ENCODE measurements around the gene ACSL1. TPM values are rescaled to one million over a fixed set of nuclear protein-coding genes. Genes with fewer than 3 reads are reported as not detected.

ACSL1 gene
- total and polyA plus RNA-seq, 12 donors: 6.2 to 113 (median 67.7) TPM

- intact Hi-C loops (cut with DNase I): no loop called here
- Histone ChIP-seq H3K4me3 (no peak overlapping the region), H3K4me1 (replicated peaks in 1 of 2) (no peaks in the 10 kb centered on the region), H3K9me3 (replicated peaks in 1 of 3) (no peaks in the 10 kb centered on the region), H3K36me3 (replicated peaks in 1 of 2) (peaks cover 0 to 53% of the 10 kb centered on the region in 2 donors), H3K27ac (no peak overlapping the region), H3K27me3 (no peaks in the 10 kb centered on the region)
- WGBS, 4 donors: 83 to 90% (median 89%) methylated on average over 5 of the region's 5 CpGs
- TF ChIP-seq POLR2A (IDR thresholded peaks at IDR 0.05) (no peak), CTCF (IDR thresholded peaks at IDR 0.05) (no peak)
- DNase-seq: no peak
Measured at GRCh38 chr4:184768296-184768695, 57.5 kb downstream of the ACSL1 start.

- no peaks in the 10 kb centered on the region for H3K4me1 ChIP-seq (replicated peaks in 1 of 2)
- TF ChIP-seq POLR2A (IDR thresholded peaks at IDR 0.05) (no peak), CTCF (IDR thresholded peaks at IDR 0.05) (no peak)
- WGBS, 4 donors: 94 to 98% (median 96%) methylated on average over 9 of the region's 9 CpGs
- no peaks in the 10 kb centered on the region for H3K9me3 ChIP-seq (replicated peaks in 1 of 3)
- H3K4me3 ChIP-seq: no peak overlapping the region
- intact Hi-C loops (cut with DNase I): no loop called here
- H3K27me3 ChIP-seq: no peaks in the 10 kb centered on the region
- DNase-seq: no peak
- no peak overlapping the region for H3K27ac ChIP-seq
- peaks cover 0 to 58% of the 10 kb centered on the region in 2 donors for H3K36me3 ChIP-seq (replicated peaks in 1 of 2)
Measured at GRCh38 chr4:184766446-184766845, 59.3 kb downstream of the ACSL1 start.

- TF ChIP-seq CTCF (IDR thresholded peaks at IDR 0.05) (no peak), POLR2A (IDR thresholded peaks at IDR 0.05) (no peak)
- H3K4me1 ChIP-seq (replicated peaks in 1 of 2): no peaks in the 10 kb centered on the region
- intact Hi-C loops (cut with DNase I): no loop called here
- H3K36me3 ChIP-seq (replicated peaks in 1 of 2): peaks cover 0 to 58% of the 10 kb centered on the region in 2 donors
- H3K4me3 ChIP-seq: no peak overlapping the region
- WGBS, 4 donors: 89 to 93% (median 90%) methylated on average over 15 to 21 of the region's 21 CpGs
- H3K9me3 ChIP-seq (replicated peaks in 1 of 3): no peaks in the 10 kb centered on the region
- no peaks in the 10 kb centered on the region for H3K27me3 ChIP-seq
- DNase-seq: no peak
- H3K27ac ChIP-seq: no peak overlapping the region
Measured at GRCh38 chr4:184765473-184766340, 60.1 kb downstream of the ACSL1 start.

- H3K36me3 ChIP-seq (replicated peaks in 1 of 2): peaks cover 0 to 58% of the 10 kb centered on the region in 2 donors
- intact Hi-C loops (cut with DNase I): no loop called here
Measured at GRCh38 chr4:184764601-184765000, 61.2 kb downstream of the ACSL1 start.

More at GRCh38 chr4:184764601-184765000, 61.2 kb downstream of the ACSL1 start:
- H3K27ac ChIP-seq: no peak overlapping the region
- no peak overlapping the region for H3K4me3 ChIP-seq
- 97 to 100% (median 98%) methylated on average over 4 of the region's 4 CpGs for whole genome bisulfite sequencing, 4 donors
- DNase-seq: no peak
- no peaks in the 10 kb centered on the region for H3K9me3 ChIP-seq (replicated peaks in 1 of 3)
- no peaks in the 10 kb centered on the region for H3K27me3 ChIP-seq
- TF ChIP-seq POLR2A (IDR thresholded peaks at IDR 0.05) (no peak), CTCF (IDR thresholded peaks at IDR 0.05) (no peak)
- H3K4me1 ChIP-seq (replicated peaks in 1 of 2): no peaks in the 10 kb centered on the region
